ENCODE data around the gene MAP4K4. TPM values are rescaled to one million over a fixed set of nuclear protein-coding genes. Genes with fewer than 3 reads are reported as not detected.

Gene MAP4K4
- 61.2 and 77.7 TPM in 2 replicates for total RNA-seq

DNA sequence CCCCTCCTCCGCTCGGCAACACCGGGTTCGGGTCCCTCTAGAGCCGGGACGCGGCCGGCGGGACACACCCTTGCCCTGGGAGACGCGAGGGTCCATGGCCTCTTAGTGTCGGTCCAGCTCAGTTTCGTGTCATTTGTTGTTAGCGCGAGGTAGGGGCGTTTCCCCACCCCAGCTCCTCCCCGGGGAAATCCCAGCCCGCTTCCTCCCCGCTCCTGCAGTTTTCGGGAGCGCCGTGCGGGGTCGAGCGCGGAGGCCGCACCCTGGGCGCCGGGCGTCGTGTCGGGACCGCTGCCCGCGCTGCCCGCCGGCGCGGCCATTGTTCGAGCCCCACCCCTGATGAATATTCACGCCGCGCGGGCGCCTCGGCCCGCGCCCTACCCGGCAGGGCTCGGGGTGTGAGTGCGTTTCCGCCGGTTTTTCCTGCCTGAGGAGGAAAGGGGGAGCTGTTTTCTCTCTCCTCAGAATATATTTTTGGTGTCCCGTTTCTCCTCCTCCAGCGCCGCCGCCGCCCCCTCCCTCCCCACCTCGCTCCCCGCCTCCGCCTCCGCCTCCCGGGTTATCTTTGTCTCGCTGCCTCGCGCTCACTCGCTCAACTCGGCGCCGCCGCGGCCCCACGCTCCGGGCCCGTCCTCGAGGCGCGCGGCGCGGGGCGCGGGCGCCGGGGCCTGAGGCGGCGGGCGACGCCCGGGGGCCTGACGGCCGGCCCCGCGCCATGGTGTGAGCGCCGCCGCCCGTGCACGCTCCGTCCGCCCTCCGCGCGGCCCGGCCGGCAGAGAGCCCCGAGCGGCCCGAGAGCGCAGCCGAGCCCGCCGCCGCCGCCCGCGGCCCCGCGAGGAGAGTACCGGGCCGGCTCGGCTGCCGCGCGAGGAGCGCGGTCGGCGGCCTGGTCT lies at the start of gene MAP4K4:
Gene MAP4K4 (plus strand): TSS at position 584 of the 890 bp plus-strand sequence. CDS start 374 bp downstream, outside the sequence.

Other genes with a start within 250 kb of the MAP4K4 start
- 0.25 TPM in 1 of 2 replicates, not detected in the other for gene RFX8, start 222.6 kb upstream of the MAP4K4 start, total RNA-seq